SK-N-MC (cell line): ENCODE results near the gene RTN4RL1.

Experiments
- EZH2 ChIP-seq: fragments of 200-600 bp; sonication (generic); IDR thresholded peaks from one replicate; pipeline ENCODE4 v1.6.1; 2017; ENCODE audit warnings: antibody characterized with exemption
- FOXP2 ChIP-seq: optimal IDR thresholded peaks from 2 replicates; pipeline ENCODE3; 2011; ENCODE audit warnings: mild to moderate bottlenecking, moderate library complexity; ENCODE audit not compliant: insufficient read depth; ENCODE audit errors: extremely low read length, control extremely low read depth
- POLR2AphosphoS5 ChIP-seq: IDR thresholded peaks from 2 replicates; pipeline ENCODE4 v1.6.1; 2012; ENCODE audit warnings: mild to moderate bottlenecking, low read depth, low read length, borderline replicate concordance

DNA sequence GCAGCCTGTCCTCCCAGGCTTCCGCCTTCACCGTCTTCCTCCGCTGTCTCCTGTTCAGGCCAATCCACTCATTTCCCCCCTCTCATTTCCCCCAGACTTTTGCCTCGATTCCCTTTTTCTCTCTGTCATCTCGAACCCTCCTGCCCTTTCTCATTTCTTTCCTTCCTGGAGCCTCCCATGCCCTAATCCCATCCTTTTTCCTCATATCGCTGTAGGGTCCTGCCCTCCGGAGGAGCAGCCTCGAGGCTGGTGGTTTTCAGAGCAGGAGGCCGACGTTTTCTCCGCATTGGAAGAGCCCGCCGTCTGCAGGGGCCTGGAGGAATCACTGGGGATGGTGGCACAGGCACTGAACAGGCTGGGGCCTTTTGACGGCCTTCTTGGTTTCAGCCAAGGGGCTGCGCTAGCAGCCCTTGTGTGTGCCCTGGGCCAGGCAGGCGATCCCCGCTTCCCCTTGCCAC is 17.3 kb upstream of the RTN4RL1 start:
- no peak for TF ChIP-seq EZH2
- TF ChIP-seq POLR2AphosphoS5: no peak
- TF ChIP-seq FOXP2: no peak
